SK-N-SH (cell line): ENCODE results near the gene KDELR1.
A peak's percentile ranks its signal among the peaks of the same experiment; 100 is the strongest.

Source experiments
- CHD2 ChIP-seq: fragments of 150-350 bp; IDR thresholded peaks from 2 replicates; pipeline ENCODE4 v1.6.1; 2018; ENCODE audit warnings: low read length; ENCODE audit not compliant: partially characterized antibody
- ELF1 ChIP-seq: IDR thresholded peaks from 2 replicates; pipeline ENCODE4 v1.4.0; 2012
- EP300 ChIP-seq, 2 experiments: IDR thresholded peaks; 2 replicates each; pipeline versions ENCODE4 v1.4.0 to v1.6.1; 2012; ENCODE audit warnings: borderline replicate concordance in 1 of 2, low read depth in 1 of 2, low read length in 1 of 2
- EZH2phosphoT487 ChIP-seq: fragments of 200-600 bp; sonication (generic); IDR thresholded peaks from 2 replicates; pipeline ENCODE4 v1.6.1; 2017; ENCODE audit warnings: low read depth, mixed run types, mild to moderate bottlenecking, antibody characterized with exemption, moderate library complexity, borderline replicate concordance
- GABPA ChIP-seq: IDR thresholded peaks from 2 replicates; pipeline ENCODE4 v1.4.0; 2012; ENCODE audit warnings: low read depth, mild to moderate bottlenecking
- JUND ChIP-seq: IDR thresholded peaks from 2 replicates; pipeline ENCODE4 v1.4.0; 2012
- MXI1 ChIP-seq: IDR thresholded peaks from 2 replicates; pipeline ENCODE4 v1.6.1; 2012; ENCODE audit warnings: mild to moderate bottlenecking, low read depth, low read length, improper control_type of control experiment
- POLR2AphosphoS5 ChIP-seq: IDR thresholded peaks from 2 replicates; pipeline ENCODE4 v1.6.1; 2012; ENCODE audit warnings: low read depth, low read length
- TF ChIP-seq, protein P1 (sequence below): IDR thresholded peaks from 2 replicates; pipeline ENCODE4 v1.4.0; 2012; ENCODE audit warnings: low read depth
- TF ChIP-seq, protein P2 (sequence below): IDR thresholded peaks from 2 replicates; pipeline ENCODE4 v1.6.1; 2012; ENCODE audit warnings: mild to moderate bottlenecking, low read depth, low read length, moderate library complexity
- TF ChIP-seq, protein P3 (sequence below): fragments of 200-600 bp; sonication (generic); IDR thresholded peaks from 2 replicates; pipeline ENCODE4 v1.6.1; 2017; ENCODE audit warnings: antibody characterized with exemption, mild to moderate bottlenecking, moderate library complexity

DNA sequence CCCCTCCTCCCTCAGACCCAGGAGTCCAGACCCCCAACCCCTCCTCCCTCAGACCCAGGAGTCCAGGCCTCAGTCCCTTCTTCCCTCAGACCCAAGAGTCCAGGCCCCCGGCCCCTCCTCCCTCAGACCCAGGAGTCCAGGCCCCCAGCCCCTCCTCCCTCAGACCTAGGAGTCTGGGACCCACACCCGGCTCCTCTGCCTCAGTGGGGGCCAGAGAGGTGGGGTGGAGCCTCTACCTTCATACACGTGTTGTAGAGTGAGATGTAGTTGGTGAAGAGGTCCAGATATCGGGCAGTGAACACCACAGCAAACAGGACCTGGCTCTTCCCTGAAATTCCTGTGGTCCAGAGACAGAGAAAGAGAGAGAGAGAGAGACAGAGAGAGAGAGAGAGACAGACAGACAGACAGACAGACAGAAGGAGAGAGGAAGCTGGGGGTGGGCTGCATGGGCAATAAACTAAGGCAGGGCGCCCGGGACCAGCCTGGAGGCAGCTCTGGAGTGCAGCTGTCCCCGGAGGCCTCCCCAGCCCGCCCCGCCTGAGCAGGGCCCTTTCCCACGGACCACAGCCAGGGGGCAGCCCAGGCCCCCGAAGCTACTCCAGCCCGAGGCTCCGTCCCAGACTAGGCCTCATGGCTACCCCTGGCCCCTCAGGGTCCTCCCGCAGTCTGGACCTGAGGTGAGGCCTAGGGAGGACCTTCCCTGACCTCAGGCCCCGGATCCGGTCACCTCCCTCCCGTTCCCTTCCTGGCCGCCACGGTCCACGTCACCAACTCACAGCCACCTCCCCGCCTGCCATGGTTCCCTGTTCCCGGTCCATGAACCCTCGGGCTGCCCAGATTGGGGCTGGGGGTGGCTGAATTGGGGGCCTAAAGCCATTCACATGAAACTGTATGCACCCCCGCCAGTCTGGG, 907 bp downstream of the KDELR1 start:
- TF ChIP-seq, protein P1, sequence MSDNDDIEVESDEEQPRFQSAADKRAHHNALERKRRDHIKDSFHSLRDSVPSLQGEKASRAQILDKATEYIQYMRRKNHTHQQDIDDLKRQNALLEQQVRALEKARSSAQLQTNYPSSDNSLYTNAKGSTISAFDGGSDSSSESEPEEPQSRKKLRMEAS = no peak
- TF ChIP-seq, protein P2, sequence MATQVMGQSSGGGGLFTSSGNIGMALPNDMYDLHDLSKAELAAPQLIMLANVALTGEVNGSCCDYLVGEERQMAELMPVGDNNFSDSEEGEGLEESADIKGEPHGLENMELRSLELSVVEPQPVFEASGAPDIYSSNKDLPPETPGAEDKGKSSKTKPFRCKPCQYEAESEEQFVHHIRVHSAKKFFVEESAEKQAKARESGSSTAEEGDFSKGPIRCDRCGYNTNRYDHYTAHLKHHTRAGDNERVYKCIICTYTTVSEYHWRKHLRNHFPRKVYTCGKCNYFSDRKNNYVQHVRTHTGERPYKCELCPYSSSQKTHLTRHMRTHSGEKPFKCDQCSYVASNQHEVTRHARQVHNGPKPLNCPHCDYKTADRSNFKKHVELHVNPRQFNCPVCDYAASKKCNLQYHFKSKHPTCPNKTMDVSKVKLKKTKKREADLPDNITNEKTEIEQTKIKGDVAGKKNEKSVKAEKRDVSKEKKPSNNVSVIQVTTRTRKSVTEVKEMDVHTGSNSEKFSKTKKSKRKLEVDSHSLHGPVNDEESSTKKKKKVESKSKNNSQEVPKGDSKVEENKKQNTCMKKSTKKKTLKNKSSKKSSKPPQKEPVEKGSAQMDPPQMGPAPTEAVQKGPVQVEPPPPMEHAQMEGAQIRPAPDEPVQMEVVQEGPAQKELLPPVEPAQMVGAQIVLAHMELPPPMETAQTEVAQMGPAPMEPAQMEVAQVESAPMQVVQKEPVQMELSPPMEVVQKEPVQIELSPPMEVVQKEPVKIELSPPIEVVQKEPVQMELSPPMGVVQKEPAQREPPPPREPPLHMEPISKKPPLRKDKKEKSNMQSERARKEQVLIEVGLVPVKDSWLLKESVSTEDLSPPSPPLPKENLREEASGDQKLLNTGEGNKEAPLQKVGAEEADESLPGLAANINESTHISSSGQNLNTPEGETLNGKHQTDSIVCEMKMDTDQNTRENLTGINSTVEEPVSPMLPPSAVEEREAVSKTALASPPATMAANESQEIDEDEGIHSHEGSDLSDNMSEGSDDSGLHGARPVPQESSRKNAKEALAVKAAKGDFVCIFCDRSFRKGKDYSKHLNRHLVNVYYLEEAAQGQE = 0 out of 2 replicates have a peak, but pooled peaks have one; percentile 6
- TF ChIP-seq EP300 (IDR thresholded peaks at IDR 0.05; ENCODE audit: borderline replicate concordance in 1 of 2, low read depth in 1 of 2, low read length in 1 of 2) (no peak), POLR2AphosphoS5 (no peak), MXI1 (peak; percentile 42), EZH2phosphoT487 (no peak), CHD2 (no peak), JUND (no peak), ELF1 (no peak), GABPA (peak; percentile 45)
- TF ChIP-seq, protein P3, sequence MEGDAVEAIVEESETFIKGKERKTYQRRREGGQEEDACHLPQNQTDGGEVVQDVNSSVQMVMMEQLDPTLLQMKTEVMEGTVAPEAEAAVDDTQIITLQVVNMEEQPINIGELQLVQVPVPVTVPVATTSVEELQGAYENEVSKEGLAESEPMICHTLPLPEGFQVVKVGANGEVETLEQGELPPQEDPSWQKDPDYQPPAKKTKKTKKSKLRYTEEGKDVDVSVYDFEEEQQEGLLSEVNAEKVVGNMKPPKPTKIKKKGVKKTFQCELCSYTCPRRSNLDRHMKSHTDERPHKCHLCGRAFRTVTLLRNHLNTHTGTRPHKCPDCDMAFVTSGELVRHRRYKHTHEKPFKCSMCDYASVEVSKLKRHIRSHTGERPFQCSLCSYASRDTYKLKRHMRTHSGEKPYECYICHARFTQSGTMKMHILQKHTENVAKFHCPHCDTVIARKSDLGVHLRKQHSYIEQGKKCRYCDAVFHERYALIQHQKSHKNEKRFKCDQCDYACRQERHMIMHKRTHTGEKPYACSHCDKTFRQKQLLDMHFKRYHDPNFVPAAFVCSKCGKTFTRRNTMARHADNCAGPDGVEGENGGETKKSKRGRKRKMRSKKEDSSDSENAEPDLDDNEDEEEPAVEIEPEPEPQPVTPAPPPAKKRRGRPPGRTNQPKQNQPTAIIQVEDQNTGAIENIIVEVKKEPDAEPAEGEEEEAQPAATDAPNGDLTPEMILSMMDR = peak; percentile 52
